Stomach smooth muscle (tissue), 2 donors: ENCODE data around the gene ZNF646.
"Not testable (repeated sequence)": the region's sequence is repeated elsewhere in the genome, so short reads cannot be mapped to it uniquely, and the experiment has no call there.

Source experiments
- H3K27ac ChIP-seq: one replicate; pipeline ENCODE4 v1.7.0; 2013; ENCODE audit warnings: mild to moderate bottlenecking, low read length, inconsistent platforms
- H3K27me3 ChIP-seq, 2 donors: one replicate each; pipeline ENCODE4 v1.7.0; 2013; ENCODE audit warnings: low read length in 2 of 2; ENCODE audit not compliant: insufficient read depth in 2 of 2, control insufficient read depth in 1 of 2
- H3K36me3 ChIP-seq, 2 donors: one replicate each; pipeline ENCODE4 v1.7.0; 2013; ENCODE audit warnings: low read length in 2 of 2; ENCODE audit not compliant: control insufficient read depth in 2 of 2, insufficient read depth in 2 of 2
- H3K4me1 ChIP-seq: one replicate; pipeline ENCODE4 v1.7.0; 2013; ENCODE audit warnings: low read length; ENCODE audit not compliant: control insufficient read depth, insufficient read depth
- H3K4me3 ChIP-seq, 2 donors: one replicate each; pipeline ENCODE4 v1.7.0; 2013; ENCODE audit warnings: low read length in 2 of 2
- H3K9ac ChIP-seq, 2 donors: one replicate each; pipeline ENCODE4 v1.7.0; 2013; ENCODE audit warnings: low read length in 2 of 2, mild to moderate bottlenecking in 1 of 2
- H3K9me3 ChIP-seq, 2 donors: one replicate each; pipeline ENCODE4 v1.7.0; 2013; ENCODE audit warnings: low read length in 2 of 2; ENCODE audit not compliant: control insufficient read depth in 2 of 2
- donor health status: healthy.
- donor health status: Pancreatic carcinoma.

ZNF646 gene

GRCh38 chr16:31093132-31093703 is 19.0 kb downstream of the ZNF646 start:
- H3K9me3 ChIP-seq = no peaks in the 10 kb centered on the region
- peaks cover 0 to 18% of the 10 kb centered on the region in 2 donors for H3K36me3 ChIP-seq
- peak overlapping the region; percentile 33 to 36 for H3K9ac ChIP-seq
- H3K4me3 ChIP-seq = peak overlapping the region in 1 of 2 donors; percentile 94
- no peaks in the 10 kb centered on the region for H3K27me3 ChIP-seq
- H3K4me1 ChIP-seq = peaks cover 12% of the 10 kb centered on the region
- no peak overlapping the region for H3K27ac ChIP-seq

GRCh38 chr16:31094088-31094423 is 19.8 kb downstream of the ZNF646 start:
- Histone ChIP-seq H3K9ac (peak overlapping the region; percentile 87 to 90), H3K27me3 (no peaks in the 10 kb centered on the region), H3K27ac (peak overlapping the region; percentile 73), H3K9me3 (no peaks in the 10 kb centered on the region), H3K4me3 (peak overlapping the region; percentile 93 to 94), H3K36me3 (peaks cover 0 to 12% of the 10 kb centered on the region in 2 donors), H3K4me1 (peaks cover 12% of the 10 kb centered on the region)

GRCh38 chr16:31094424-31095120 is 20.4 kb downstream of the ZNF646 start, which contains the start of gene VKORC1:
VKORC1 (minus strand) TSS chr16:31094797; CDS start chr16:31094729, 68 bp downstream.
- Histone ChIP-seq H3K27ac (peak within 1 kb of the TSS; percentile 73), H3K9me3 (no peaks in the 10 kb centered on the region), H3K9ac (peak within 1 kb of the TSS; percentile 87 to 90), H3K36me3 (peaks cover 0 to 9% of the 10 kb centered on the region in 2 donors), H3K4me3 (peak within 1 kb of the TSS; percentile 93 to 94), H3K27me3 (no peaks in the 10 kb centered on the region), H3K4me1 (peaks cover 12% of the 10 kb centered on the region)

GRCh38 chr16:31099860-31100638 is 25.8 kb downstream of the ZNF646 start:
- Histone ChIP-seq H3K4me3 (no peak overlapping the region), H3K9me3 (no peaks in the 10 kb centered on the region), H3K27ac (no peak overlapping the region), H3K27me3 (no peaks in the 10 kb centered on the region), H3K36me3 (no peaks in the 10 kb centered on the region), H3K4me1 (peaks cover 4% of the 10 kb centered on the region), H3K9ac (no peak overlapping the region)

GRCh38 chr16:31100876-31101641 is 26.8 kb downstream of the ZNF646 start:
- H3K9me3 ChIP-seq, H3K4me3 ChIP-seq, H3K36me3 ChIP-seq, H3K27me3 ChIP-seq, H3K4me1 ChIP-seq, H3K27ac ChIP-seq, H3K9ac ChIP-seq: not testable (repeated sequence)

- Histone ChIP-seq H3K9ac (no peak overlapping the region), H3K27me3 (no peaks in the 10 kb centered on the region), H3K9me3 (no peaks in the 10 kb centered on the region), H3K4me1 (peaks cover 22% of the 10 kb centered on the region), H3K4me3 (peak overlapping the region; percentile 31 to 66), H3K27ac (no peak overlapping the region), H3K36me3 (peaks cover 8 to 12% of the 10 kb centered on the region in 2 donors)
These were observed 31.5 kb downstream of the ZNF646 start for GRCh38 chr16:31105677-31106213.

- H3K27ac ChIP-seq = no peak overlapping the region
- peaks cover 16 to 18% of the 10 kb centered on the region in 2 donors for H3K36me3 ChIP-seq
- no peaks in the 10 kb centered on the region for H3K9me3 ChIP-seq
- H3K27me3 ChIP-seq = no peaks in the 10 kb centered on the region
- H3K9ac ChIP-seq = no peak overlapping the region
- no peak overlapping the region for H3K4me3 ChIP-seq
- peaks cover 22% of the 10 kb centered on the region for H3K4me1 ChIP-seq
These were observed 32.6 kb downstream of the ZNF646 start for GRCh38 chr16:31106509-31107464.

- peaks cover 24% of the 10 kb centered on the region for H3K4me1 ChIP-seq
- H3K9me3 ChIP-seq = no peaks in the 10 kb centered on the region
- H3K36me3 ChIP-seq = peaks cover 17 to 23% of the 10 kb centered on the region in 2 donors
- peak overlapping the region; percentile 77 to 86 for H3K4me3 ChIP-seq
- no peak overlapping the region for H3K27ac ChIP-seq
- no peak overlapping the region for H3K9ac ChIP-seq
- H3K27me3 ChIP-seq = no peaks in the 10 kb centered on the region
These were observed 33.2 kb downstream of the ZNF646 start for GRCh38 chr16:31107465-31107867.

GRCh38 chr16:31108035-31108793 is 34.0 kb downstream of the ZNF646 start, which contains the start of gene BCKDK:
BCKDK (plus strand) TSS chr16:31108386; CDS start chr16:31109224, 838 bp downstream.
- Histone ChIP-seq H3K27me3 (no peaks in the 10 kb centered on the region), H3K36me3 (peaks cover 18 to 26% of the 10 kb centered on the region in 2 donors), H3K4me3 (peak within 1 kb of the TSS; percentile 77 to 86), H3K9ac (peak within 1 kb of the TSS; percentile 80 to 90), H3K9me3 (no peaks in the 10 kb centered on the region), H3K4me1 (peaks cover 24% of the 10 kb centered on the region), H3K27ac (peak within 1 kb of the TSS; percentile 55)
